HG03196 (cell line): Measurements from ENCODE around the gene TRAF1.

Experiments
- ATAC-seq: cut with Tn5 transposase; IDR thresholded peaks from one replicate; pipeline ENCODE4 v1.9.1; 2021; ENCODE audit not compliant: unreplicated experiment

Gene TRAF1

DNA sequence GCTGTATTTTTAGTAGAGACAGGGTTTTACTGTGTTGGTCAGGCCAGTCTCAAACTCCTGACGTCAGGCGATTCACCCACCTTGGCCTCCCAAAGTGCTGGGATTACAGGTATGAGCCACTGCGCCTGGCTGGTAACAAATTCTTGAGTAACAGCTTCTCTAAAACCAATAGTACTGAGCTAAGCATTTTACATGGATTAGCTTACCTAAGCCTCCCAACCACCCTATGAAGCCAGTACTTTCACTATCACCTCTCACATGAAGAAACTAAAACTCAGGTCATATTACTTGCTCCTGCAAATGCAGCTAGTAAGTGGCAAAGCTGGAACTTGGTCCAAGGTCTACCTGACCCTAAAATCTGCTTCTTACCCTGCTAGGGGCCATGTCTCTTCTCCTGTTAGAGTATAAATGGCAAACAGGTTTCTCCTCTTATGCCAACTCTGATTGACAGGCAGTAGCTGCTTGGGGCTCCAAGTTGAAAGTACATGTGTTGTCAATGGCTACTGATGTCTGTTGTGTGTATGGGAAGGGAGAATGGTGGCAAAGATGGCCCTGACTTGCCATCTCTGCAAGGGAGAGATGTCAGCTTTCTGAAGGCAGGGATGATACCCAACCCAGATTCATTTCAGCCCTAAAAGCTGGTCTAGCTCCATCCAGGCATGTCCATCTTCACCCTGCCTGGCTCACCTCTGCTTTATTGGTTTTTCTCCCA is 53.6 kb downstream of the TRAF1 start:
- ATAC-seq: no peak

DNA sequence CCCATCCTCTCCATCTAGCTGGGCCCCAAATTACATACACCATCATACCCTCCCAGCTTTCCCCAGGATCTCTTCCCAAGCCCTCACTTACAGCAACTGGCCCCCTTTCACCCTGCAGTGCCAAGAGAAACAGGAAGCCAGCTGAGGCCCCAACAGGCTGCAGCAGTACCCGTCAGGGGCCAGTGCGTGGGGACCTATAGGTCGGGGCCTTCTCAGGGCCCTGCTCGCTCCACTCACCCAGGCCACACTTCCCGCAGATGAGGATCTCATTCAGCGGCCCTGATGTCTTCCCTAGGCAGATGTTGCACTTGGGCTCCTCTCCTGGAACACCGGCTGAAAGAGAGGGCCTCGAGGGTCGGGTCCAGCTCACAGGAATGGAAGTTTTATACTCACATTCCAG is 56.4 kb downstream of the TRAF1 start:
- ATAC-seq: no peak

DNA sequence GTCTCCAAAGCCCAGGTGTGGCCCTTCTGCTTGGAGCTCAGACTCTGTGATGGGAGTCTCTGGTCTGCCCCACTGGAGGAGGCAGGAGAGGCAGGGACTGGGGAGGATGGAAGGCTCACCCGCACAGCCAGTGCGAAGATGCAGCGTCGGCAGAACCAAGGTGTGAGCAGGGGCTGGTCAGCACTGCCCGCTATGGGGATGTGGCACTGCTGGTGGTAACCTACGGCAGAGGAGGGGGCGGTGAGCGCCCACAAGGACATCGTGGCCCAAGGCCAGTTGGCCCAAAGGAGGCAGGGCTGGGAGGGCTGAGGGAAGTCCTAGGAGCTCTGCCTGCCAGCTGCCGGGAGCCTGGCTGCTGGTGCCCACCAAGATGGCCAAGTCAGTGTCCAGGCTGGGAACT is 56.9 kb downstream of the TRAF1 start:
- ATAC-seq: no peak

DNA sequence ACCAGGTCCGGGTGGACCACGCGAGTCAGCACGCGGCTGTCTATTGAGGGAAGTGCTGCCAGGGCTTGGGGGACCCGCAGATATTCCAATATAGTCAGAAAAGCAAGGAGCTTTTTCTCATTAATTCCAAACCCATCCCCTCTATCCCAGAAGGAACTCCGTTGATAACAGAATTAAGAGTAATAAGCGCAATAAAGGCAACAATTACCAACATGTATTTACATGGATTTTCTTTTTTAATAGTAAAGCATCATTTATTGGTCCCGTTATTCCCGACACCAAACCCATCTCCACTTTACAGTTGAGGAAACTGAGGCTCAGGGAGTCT is 57.3 kb downstream of the TRAF1 start:
- no peak for ATAC-seq

DNA sequence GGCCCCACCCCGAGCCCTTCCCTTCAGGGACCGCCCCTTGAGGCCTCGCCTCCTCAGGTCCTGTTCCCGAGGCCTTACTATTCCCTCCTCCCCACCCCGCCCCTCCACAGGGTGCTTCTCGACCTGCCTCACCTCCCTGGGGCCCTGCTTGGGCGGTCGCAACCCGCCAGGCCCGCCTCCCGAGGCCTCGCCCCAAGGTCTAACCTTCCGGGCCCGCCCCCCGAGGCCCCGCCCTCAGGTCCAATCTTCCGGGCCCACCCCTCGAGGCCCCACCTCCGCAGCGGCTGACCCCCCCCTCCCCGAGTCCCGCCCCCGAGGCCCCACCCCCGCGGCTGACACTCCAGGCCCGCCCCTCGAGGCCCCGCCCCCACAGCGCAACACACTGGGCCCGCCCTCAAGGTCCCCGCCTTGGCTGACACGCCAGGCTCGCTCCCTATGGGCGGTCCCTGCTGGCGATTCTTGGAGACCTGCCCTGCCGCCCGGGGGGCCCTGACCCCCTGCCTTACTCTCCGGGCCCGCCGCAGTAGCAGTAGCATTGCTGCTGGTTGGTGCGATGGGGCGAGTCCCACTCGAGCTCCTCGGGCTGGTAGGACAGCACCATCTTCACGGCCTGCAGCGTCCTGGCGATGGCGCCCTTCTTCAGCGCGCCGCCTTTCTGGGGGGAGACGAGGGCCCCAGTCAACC is 57.8 kb downstream of the TRAF1 start:
- peak; percentile 79 for ATAC-seq

DNA sequence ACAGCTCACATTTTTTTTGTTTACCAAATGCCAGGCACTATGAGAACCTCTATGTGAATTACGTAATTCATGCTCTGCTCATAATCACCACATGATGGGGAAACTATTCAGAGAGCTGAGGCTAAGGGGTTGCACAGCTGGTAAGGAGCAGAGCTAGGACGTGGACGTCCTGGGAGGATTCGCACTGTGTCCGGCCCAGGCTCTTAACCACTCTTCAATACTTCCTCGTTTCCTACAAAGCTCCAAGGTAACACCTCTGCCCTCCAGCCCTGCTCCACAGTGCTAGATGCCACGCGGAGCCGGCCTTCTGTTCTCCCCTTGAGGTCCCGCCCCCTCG is 58.3 kb downstream of the TRAF1 start:
- ATAC-seq: no peak

DNA sequence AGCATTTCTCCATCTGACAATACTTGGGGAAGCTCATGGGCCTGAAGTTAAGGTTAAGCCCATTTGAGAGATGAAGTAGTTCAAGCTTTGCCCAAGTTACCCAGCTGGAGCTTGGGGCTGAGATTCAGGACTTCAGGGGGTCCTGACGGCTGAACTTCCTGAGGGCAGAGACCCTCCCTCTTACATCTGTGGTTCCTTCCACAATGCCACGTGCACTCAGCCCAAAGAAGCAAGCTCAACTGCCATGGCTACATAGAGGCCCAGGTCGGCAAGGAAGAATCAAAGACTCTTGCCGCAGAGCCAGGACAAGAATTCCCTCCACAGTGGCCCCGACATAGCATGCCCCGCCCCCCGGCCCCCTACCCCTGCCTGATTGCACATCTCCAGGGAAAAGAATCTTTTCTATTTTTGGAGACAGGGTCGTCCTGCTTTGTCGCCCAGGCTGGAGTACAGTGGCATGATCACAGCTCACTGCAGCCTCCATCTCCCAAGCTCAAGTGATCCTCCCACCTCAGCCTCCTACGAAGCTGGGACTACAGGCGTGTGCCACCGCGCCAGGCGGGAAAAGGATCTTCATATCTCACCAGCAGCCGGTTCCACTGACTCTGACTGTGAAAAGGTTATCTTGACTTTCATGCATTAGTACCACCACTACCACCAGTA is 58.8 kb downstream of the TRAF1 start:
- no peak for ATAC-seq

DNA sequence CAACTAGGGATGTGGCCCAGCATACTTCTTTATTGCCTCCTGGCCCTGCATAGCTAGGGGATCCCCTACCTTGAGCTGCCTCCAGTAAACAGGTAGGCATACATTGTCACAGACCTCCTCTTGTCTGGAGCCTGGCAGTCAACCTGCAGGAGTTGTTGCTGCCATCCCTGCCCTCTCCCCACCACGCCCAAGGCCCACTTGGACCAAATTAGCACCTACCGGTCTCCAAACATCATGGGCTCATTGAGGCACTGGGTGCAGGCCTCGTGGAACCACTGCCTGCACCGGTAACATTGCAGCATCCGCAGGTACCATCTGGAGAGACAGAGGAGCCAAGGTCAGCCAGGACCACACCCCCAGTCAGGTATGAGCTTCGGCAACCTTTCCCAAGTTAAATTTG is 59.9 kb downstream of the TRAF1 start:
- ATAC-seq: no peak

DNA sequence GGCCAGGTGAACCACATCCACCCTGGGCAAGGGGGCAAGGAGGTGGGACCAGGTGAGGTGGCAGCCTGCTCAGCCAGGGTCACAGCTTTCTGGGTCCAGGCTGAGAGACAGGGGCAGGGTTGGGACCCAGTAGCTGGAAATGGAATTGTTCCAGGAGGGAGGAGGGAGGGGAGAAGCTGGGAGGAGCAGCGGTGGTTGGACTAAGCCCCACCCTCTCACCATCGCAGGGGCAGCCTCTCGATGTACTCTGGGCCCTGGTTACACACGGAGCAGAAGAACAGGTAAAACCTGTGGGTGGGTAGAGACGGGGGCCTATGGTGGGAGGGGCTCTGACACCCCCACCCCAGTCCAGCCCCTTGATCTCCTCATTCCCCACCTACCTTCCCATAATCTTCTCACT is 60.8 kb downstream of the TRAF1 start:
- no peak for ATAC-seq

DNA sequence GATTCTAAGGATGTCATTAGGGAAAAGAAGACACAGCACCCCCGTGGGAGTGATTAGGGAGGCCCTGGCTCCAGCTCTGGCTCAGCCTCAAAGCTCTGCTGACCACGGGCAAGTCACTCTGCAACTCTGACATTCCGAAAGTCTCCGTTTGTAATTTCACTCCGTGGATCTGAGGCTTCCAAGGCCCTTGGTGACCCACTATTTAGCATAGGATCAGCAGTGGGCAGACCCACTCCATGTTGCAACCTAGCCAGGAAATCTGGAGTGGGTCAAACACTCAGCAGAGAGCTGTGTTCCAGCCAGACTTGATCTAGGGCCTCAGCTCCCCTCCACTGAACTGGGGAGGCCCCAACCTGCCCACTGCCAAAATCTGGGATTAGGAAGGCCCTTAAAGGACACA is 61.4 kb downstream of the TRAF1 start:
- ATAC-seq: no peak

DNA sequence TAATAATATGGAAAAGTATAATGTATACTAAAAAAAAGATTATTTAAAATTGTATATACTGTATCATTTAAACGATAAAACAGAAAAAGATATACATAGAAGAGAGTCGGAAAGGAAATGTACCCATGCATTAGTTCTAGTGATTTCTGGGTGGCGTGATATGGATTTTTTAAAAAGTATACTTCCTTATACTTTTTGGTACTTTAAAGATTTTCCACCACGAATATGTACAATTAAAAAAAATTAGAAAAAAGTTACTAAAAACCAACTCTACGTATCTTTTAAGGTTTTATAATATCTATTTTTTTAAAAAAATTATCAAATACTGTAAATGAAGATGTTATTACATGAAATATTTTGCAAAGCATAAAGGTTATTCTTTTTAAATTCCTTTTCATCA is 61.9 kb downstream of the TRAF1 start:
- no peak for ATAC-seq

DNA sequence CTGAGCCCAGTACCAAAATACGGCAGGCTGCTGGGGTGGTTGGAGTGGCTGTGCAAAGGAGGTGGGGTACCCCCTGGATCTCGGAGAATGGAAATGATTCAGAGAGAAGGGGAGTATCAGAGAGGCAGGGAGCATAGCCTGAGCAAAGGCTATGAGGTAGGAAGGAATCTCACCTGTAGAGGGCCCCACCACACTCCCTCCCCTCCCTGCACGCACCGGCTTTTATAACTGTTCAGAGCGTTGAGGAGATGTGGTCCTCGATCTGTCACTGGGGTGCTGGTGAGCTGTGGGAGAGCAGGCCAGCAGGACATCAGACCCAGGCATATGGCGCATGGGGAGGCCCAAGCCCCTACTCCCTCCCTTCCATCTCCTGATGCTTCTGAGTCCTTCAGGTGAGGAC is 62.8 kb downstream of the TRAF1 start:
- ATAC-seq: no peak

DNA sequence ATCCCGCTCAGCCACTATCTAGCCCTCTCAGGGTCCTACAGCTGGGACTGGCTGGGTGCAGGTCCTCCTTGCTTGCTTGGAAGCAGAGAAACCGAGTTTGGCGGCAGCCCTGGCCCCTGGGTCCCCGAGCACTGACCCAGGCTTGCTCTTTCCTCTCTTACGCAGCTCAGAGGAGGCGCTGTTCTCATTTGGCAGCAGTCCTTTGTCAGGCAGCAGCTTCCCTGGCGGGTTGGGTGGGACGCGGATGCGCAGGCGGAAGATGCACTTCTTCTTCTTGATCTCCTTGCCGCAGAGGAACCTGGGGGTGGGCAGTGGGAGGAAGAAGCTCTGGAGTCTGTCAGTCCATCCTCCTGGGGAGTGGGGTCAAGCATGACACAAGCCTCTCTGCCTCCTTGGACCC is 64.1 kb downstream of the TRAF1 start:
- ATAC-seq: no peak

DNA sequence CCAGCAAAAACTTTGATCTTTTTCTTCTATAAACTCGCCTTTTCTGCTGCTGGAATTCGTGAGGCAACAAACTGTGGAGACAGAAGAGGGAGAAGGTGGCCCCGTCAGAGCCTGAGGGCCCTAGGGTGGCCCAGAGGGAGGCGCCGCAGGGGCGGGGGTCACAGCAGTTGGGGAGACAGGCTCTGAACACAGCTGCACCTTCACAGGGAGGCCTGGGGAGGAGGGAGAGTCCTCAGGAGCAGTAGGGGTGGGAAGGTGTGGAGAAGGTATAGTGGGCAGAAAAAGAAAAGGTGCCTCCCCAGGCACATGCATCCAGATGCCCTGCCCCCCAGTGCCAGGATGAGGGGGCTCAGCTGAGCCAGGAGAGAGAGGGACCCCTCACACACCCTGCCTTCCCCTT is 64.7 kb downstream of the TRAF1 start:
- no peak for ATAC-seq

DNA sequence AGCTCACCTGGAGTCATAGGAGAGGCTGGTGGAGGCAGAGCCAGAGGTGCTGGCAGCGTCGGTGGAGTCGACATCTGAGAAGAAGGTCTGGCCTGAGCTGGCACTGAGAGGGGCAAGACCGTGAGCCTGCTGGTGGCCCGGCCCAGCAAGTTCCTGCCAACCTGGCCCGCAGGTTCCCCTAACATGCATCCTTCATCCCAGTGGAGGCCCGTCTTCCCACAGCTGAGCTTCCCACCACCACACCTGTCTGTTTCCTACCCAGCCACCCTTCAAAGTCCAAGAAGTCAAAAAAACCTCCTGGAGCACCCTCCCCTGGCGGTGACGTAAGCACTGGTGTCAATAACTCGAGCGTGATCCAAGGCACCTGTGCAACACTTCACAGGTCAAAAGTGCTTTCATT is 66.5 kb downstream of the TRAF1 start:
- ATAC-seq: no peak

DNA sequence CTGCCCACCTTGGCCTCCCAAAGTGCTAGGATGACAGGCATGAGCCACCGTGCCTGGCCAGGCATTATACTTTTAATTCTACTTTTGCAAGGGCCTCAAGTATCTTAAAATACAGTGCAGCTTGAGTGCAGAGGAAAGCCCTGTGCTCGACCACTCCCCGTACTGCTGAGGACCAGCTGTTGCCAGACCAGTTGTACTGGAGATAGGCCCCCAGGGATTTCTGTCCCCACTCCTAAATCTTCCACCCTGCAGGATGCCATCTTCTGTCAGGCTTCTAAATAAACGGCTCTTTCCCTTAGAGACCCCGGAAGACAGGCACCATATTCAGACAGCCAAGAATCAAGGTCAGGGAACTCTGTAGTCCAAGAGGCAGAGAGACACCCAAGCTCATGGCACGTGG is 67.2 kb downstream of the TRAF1 start:
- ATAC-seq: no peak

DNA sequence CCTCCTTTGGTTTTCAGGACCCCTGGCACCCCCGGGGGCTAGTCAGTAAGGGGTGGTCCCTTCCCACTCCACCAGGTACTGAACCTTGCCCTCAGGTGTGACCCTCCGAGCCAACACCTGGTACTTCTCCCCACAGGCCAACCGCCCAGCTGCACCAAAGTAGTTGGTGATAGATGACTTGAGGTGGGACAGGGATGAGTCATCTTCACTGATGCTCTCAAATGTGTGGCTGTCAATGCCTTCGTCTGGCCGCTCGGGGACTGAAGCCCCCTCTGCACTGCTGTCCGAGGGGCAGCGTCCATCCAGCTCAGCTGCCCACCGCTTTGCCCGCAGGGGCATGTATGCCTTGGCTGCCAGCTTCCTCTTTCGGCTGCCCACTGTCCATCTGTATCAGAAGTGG is 68.7 kb downstream of the TRAF1 start:
- no peak for ATAC-seq

DNA sequence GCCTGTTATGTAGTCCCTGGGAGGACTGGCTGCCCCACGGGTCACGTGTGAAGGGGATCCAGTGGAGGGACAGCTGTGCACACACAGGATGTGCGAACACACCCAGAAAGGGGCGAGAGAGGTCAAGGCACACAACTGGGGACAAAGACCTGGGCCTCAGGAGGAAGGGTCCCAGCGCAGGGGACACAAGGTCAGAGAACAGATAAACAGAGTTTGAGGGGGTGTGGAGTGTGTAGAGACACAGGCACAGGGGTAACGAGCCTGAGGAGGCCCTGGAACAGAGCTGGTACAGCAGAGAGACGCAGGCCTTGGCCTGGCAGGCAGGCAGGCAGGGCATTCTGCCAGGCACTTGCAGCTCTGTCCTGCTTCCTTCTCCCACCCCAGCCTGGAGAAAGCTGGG is 69.1 kb downstream of the TRAF1 start:
- ATAC-seq: no peak

DNA sequence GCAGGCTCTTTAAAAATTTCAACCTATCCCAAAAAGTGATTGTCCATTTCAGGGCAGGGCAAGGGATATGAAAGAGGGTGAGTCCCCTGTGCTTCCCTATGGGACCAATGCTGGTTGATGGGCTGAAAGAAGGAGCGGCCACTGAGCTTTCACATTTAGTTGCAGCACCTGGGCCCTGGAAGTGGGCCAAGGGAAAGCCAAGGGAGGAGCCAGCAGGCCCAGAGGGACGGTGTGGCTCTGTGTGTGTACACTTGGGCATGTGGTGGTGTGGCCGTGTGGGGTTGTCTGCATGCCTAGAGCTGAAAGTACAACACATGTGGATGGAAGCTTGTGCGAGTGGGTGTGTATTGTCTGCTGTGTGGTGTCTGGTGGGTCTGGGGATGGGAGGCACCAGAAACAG is 69.9 kb downstream of the TRAF1 start:
- no peak for ATAC-seq

DNA sequence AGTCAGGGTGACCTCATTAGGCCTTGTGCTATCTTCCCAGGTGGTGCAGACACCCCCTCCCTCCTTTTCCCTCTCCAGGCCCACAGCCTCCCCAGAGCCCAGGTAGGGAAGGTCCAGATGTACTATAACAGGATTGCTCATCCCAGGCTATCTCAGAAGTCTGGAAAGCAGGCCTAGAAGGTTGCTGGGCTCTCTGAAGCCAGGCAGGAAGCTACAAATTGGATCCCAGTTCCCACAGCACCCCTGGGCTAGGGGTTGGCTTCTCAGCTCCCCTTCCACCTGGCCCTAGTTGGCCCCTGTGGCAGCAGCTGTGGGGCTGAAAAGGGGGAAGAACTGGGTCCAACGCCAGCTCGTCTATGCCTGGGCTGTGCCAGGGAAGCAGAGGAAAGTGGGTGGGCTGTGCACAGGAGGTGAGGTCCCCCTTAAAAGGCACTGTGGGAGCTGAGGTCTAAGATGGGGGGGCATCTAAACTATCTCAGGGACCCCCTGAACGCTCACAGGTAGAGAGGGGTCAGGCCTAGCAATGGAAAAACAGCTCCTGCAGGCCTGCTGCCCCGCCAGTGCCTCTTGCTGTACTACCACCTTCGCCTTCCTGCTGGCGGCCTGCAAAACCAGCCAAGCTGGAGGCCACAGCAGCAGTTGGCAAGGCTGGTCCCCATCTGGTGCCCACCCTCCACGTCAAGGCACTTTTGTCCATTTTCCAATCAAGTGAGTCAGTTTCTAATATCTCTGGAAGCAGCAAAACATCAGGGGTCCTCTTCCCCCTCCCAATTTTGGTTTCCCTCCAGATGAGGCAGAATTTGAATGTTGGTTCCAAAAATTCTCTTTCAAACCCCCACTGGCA is 70.5 kb downstream of the TRAF1 start:
- no peak for ATAC-seq

DNA sequence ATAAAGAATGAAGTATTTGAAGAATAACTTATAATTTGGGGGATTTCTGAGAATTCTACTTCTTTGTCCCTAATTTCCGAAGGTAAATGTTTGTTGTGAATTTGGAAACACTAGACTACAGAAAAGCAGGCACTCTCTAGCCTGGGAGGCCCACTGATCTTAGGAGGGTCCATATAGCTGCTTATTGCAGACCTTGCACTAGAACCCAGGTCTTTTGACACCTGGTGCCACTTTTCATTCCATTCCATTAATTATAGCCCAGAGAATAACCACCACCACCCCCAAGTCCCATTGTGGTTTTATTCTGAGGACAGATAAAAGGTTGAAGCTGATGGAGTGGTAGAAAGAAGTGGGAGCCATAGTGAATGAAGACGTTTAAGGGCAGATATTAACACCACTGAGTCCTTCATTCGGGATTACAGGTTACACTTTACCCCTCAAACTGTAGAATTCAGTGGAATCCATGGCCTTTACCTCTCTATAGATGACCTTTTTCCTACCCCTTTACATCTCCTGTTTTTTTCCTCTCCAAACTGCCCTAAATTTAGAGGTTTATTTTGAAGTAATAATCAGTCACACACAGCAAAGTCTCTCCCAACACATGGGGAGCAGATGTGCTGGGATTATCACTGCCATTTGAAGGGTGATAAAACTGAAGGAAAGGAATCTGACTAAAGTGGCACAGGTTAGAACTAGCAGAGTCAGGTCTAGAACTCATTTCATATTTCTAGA is 71.8 kb downstream of the TRAF1 start:
- no peak for ATAC-seq
